WI38 (cell line): ENCODE data around the gene TTLL10.

Experiments
- H3K4me3 ChIP-seq: 2 replicates; pipeline ENCODE4 v1.5.1; 2011; ENCODE audit warnings: low read depth, mild to moderate bottlenecking, control low read depth, low read length
- TF ChIP-seq, protein P1 (sequence below): IDR thresholded peaks from 2 replicates; pipeline ENCODE4 v1.5.1; 2012; ENCODE audit warnings: low read depth, mild to moderate bottlenecking, control low read depth, low read length

The TTLL10 gene

DNA sequence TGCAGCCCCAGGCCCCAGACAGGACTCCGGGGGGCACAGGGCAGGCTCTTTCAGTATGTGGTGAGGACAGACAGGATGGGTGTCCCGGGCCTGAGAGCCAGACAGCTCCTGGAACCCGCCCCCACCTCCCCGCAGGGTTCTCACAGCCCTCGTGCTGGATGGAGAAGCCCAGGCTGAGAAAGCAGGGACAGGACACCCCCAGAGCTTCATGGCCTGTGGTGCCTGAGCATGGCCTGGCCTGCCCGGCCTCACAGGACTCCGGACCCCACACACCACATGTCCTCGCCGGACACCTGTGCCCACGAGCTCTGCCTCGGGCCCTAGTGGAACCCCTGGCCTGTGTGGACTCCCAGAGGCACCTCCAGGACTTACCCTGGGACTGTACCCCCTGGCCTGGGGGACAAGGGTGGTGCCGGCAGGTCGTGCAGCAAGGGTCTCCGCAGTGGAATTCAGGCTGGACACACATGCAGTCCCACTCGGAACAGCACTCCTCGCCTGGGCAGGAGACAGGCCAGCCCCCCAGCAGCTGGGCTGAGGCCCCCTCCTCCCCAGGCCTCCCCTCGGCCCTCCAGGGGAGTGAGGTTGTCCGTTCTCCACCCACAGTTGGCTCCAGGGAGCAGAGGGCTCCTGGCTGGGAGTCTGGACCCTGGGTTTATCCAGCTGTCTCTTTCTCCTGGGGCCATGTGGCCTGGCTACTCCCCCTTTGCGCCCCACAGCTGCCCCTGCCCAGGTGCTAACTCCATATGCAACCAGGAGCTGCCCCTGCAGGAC is 31.5 kb downstream of the TTLL10 start:
- TF ChIP-seq, protein P1, sequence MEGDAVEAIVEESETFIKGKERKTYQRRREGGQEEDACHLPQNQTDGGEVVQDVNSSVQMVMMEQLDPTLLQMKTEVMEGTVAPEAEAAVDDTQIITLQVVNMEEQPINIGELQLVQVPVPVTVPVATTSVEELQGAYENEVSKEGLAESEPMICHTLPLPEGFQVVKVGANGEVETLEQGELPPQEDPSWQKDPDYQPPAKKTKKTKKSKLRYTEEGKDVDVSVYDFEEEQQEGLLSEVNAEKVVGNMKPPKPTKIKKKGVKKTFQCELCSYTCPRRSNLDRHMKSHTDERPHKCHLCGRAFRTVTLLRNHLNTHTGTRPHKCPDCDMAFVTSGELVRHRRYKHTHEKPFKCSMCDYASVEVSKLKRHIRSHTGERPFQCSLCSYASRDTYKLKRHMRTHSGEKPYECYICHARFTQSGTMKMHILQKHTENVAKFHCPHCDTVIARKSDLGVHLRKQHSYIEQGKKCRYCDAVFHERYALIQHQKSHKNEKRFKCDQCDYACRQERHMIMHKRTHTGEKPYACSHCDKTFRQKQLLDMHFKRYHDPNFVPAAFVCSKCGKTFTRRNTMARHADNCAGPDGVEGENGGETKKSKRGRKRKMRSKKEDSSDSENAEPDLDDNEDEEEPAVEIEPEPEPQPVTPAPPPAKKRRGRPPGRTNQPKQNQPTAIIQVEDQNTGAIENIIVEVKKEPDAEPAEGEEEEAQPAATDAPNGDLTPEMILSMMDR = no peak
- no peak overlapping the region for H3K4me3 ChIP-seq

DNA sequence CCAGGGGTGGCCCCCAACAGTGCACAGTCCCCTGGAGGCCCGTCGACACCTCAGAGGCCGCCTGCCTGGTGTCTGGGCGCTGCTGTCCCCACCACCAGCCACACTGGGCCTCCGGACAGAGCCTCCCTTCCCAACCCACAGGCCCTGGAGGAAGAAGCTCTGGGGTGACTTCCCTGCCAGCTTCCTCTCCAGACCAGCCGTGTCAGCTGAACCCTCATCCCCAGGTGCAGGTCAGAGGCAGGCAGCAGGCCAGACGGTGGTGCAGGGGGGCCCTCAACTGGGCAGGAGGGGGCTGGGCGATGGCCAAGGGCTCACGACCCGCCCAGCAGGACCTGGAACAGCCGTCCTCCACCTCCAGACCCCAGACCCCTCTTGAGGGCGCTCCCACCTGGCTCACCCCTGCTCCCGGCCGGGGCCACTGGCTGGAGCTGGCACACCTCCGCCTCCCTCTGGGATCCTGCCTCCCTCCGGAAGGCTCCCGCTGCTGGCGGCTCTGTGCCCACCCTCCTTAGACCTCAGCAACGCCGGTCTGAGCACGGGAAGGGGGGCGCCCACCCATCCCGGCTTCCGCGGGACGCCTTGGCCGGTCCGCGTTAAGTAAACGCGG is 32.2 kb downstream of the TTLL10 start:
- TF ChIP-seq, protein P1 = no peak
- H3K4me3 ChIP-seq = no peak overlapping the region

- TF ChIP-seq, protein P1 = no peak
- H3K4me3 ChIP-seq = no peak within 1 kb of the TSS
These were observed 32.8 kb downstream of the TTLL10 start, which contains the start of gene TNFRSF18 for GRCh38 chr1:1206376-1206965. Gene TNFRSF18 (minus strand): TSS chr1:1206592. CDS start chr1:1206571, 21 bp downstream.

DNA sequence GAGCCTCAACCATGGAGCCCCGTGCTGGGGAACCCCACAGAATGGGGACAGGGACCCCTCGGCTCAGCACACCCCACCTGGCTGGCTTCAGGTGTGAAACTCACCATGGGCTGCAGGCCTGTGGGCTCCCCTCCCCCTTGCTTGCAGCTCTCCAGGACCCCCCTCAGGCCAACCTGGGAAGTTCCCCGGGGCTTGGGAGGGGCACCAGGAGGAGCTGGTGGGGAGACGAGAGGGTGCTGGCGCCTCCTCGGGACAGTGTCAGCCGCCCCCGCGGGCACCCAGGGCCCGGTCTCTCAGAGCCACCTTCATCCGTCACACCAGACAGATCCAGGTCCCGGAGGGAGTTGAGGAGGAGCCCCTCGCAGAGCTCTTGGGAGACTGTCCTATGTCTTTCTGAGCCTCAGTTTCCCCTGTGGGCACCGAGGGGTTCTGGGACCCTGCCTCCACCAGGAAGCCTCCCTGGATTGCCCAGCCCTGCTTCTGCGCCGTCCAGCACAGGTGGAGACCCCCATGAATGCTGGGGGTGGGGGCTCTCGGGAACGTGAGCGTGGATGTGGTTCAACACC is 33.4 kb downstream of the TTLL10 start:
- H3K4me3 ChIP-seq = no peak overlapping the region
- TF ChIP-seq, protein P1 = no peak

- TF ChIP-seq, protein P1 = no peak
- H3K4me3 ChIP-seq = no peak overlapping the region
These were observed 33.9 kb downstream of the TTLL10 start for GRCh38 chr1:1207571-1207892.

DNA sequence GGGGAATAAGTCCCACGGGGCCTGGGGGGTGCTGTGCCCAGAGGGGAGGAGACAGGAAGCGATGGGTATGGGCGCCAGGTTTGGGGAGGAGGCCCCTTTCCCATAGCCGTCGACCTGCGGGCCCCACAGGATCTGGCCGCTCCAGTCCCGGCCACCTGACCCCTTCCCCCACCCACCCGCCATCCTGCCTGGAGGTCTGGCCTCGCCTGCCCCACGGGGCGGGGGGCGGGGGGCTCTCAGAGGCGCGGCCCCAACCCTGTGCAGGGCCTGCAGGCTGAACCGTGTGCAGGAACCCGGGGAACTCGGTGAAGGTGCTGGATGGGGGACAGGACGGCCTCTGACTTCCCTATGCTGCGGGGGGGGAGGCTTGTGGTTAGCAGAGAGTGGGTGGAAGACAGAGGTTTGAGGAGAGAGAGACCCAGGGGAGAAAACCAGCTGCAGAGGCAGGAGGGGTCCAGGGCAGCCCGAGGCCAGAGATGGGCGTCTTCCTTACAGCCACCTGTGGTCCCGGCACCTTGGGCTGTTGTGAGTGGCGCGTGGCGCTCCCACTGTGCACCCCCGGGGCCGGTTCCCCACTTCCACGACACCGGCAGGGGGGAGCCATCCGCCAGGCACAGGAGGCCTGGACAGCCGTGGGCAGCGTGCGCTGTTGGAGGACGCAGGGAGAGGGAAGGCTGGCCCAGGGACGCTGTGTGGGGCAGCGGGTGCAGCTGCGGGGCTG is 35.2 kb downstream of the TTLL10 start:
- no peak overlapping the region for H3K4me3 ChIP-seq
- TF ChIP-seq, protein P1 = no peak
